Measurements from ENCODE around the gene SPTLC2. TPM values are rescaled to one million over a fixed set of nuclear protein-coding genes. Genes with fewer than 3 reads are reported as not detected.

The SPTLC2 gene
- total RNA-seq, 4 donors from 2014 or later: 14.5 to 51.3 (median 35.8) TPM

DNA sequence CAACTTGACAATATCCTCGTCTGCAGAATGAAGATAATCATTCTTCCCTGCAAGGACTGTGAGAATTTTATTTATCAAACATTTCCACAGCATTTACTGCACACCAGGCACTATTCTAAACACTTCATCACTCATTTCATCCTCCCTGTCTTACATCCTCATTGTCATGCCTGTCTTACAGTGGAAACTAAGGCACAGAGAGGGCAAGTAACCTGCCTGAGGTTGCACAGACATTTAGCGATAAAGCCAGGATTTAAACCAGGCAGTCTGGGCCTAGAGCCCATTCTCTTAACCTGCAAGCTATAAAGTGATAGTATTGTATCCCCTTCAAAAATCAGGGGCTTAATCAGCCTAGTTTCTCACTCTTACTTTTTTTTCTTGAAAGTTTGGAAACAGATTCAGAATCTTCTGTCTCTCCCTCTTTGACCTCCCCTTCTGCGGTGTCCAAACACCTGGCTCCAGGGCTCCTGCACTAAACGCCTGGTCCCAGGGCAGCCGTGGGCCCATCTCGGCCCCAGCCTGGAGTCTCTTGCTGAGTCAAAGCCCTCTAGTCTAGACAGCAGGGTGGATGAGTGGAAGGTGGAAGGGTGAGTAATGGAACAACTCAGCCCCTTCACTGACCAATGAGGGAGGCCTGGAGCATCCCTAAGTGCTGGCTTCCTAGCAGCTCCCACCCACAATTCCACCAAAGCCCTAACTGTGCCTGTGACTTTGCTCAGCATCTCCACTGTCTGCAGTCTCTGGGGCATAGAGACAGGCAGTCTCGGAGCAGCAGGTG, 130.3 kb downstream of the SPTLC2 start:
- in situ Hi-C loops (cut with MboI; ENCODE audit: low pct_ligation_motif_present in 1 of 4, low pct_unique_long_range_greater_than_20kb in 1 of 4, low sequenced_read_pairs in 3 of 4) (no loop called here), intact Hi-C loops (cut with DNase I; ENCODE audit: low total_unique reads) (no loop called here)
- no peaks in the 10 kb centered on the region for H3K9me3 ChIP-seq
- no peaks in the 10 kb centered on the region for H3K4me1 ChIP-seq
- no peak for TF ChIP-seq POLR2A (IDR thresholded peaks at IDR 0.05)
- TF ChIP-seq, protein P1, sequence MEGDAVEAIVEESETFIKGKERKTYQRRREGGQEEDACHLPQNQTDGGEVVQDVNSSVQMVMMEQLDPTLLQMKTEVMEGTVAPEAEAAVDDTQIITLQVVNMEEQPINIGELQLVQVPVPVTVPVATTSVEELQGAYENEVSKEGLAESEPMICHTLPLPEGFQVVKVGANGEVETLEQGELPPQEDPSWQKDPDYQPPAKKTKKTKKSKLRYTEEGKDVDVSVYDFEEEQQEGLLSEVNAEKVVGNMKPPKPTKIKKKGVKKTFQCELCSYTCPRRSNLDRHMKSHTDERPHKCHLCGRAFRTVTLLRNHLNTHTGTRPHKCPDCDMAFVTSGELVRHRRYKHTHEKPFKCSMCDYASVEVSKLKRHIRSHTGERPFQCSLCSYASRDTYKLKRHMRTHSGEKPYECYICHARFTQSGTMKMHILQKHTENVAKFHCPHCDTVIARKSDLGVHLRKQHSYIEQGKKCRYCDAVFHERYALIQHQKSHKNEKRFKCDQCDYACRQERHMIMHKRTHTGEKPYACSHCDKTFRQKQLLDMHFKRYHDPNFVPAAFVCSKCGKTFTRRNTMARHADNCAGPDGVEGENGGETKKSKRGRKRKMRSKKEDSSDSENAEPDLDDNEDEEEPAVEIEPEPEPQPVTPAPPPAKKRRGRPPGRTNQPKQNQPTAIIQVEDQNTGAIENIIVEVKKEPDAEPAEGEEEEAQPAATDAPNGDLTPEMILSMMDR (IDR thresholded peaks at IDR 0.05): no peak
- no peak for TF ChIP-seq POLR2AphosphoS5 (IDR thresholded peaks at IDR 0.05)
- TF ChIP-seq EP300 (IDR thresholded peaks at IDR 0.05; ENCODE audit: low read depth): no peak
- no peaks in the 10 kb centered on the region for H3K36me3 ChIP-seq
- 83 to 100% methylated on average over 1 to 7 of the region's 7 CpGs for WGBS, 2 donors (ENCODE audit: low coverage in 1 of 2)
- no peaks in the 10 kb centered on the region for H3K27me3 ChIP-seq
- DNase-seq: no peak
- H3K4me3 ChIP-seq: no peak overlapping the region
- no peak overlapping the region for H3K27ac ChIP-seq

DNA sequence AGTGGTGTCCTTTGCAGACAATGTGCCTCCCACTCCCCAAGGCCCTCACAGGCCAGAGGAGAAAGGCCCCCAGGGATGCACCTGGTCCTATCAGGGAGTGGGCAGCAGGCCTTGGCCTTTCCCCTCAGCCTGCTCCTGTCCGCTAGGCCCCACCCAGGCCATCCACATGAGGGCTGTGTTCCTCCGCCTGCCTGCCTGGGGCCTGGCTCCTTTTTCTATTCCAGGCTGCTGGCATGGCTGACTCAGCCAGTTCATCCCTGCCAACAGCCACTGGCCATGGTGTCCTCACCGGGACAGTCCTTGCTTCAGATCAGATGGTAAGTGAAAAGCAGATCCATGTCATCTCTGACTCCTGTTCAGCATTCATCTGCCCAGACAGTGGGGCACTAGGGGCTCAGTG, 131.2 kb downstream of the SPTLC2 start:
- no peaks in the 10 kb centered on the region for H3K27me3 ChIP-seq
- H3K4me3 ChIP-seq: no peak overlapping the region
- WGBS, 2 donors (ENCODE audit: low coverage in 1 of 2): 86% methylated on average over 3 of the region's 3 CpGs; no CpG with 5 or more reads in 1 of the 2 donors
- no peak overlapping the region for H3K27ac ChIP-seq
- H3K4me1 ChIP-seq: no peaks in the 10 kb centered on the region
- intact Hi-C loops (cut with DNase I; ENCODE audit: low total_unique reads) (no loop called here), in situ Hi-C loops (cut with MboI; ENCODE audit: low pct_ligation_motif_present in 1 of 4, low pct_unique_long_range_greater_than_20kb in 1 of 4, low sequenced_read_pairs in 3 of 4) (no loop called here)
- TF ChIP-seq POLR2AphosphoS5 (IDR thresholded peaks at IDR 0.05) (no peak), POLR2A (IDR thresholded peaks at IDR 0.05) (no peak), EP300 (IDR thresholded peaks at IDR 0.05; ENCODE audit: low read depth) (no peak)
- TF ChIP-seq, protein P1 (IDR thresholded peaks at IDR 0.05): no peak
- no peak for DNase-seq
- no peaks in the 10 kb centered on the region for H3K36me3 ChIP-seq
- no peaks in the 10 kb centered on the region for H3K9me3 ChIP-seq

DNA sequence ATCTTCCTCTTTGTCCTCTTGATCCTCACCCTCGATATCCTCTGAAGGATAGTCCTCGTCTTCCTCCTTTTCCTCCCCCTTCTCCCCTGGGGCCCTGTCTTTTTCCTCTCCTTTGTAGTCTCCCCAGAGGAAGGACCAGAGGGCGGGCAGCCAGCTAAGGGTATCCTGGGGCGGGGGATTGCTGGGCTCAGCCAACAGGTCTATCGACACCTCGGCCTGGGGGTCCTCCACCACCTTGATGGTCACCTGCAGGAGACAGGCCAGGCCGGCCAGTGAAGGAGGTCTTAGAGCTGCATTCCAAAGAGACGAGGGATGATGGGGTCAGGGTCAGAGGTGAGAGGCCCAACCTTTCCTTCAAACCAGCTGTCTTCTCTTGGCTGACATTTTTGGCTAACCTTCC, 134.0 kb downstream of the SPTLC2 start:
- intact Hi-C loops (cut with DNase I; ENCODE audit: low total_unique reads): no loop called here

DNA sequence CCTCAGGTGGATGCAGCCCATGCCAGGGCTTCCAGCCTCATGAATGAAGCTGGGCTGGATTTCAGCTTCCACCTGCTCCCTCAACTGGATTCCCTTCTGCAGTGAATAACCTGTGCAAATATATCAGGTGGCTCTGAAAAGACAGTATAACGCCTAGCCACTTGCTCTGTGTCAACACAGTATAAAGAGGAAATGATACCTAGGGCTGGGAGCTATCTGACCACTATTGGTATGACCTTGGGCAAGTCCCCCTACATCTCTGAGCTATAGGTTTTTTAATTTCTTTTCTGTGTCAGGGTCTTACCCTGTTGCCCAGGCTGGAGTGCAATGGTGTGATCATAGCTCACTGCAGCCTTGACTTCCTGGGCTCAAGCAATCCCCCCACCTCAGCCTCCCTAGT, 137.6 kb downstream of the SPTLC2 start:
- TF ChIP-seq EP300 (IDR thresholded peaks at IDR 0.05; ENCODE audit: low read depth) (no peak), POLR2A (IDR thresholded peaks at IDR 0.05) (no peak), POLR2AphosphoS5 (IDR thresholded peaks at IDR 0.05) (no peak)
- TF ChIP-seq, protein P1 (IDR thresholded peaks at IDR 0.05): no peak
- Histone ChIP-seq H3K4me3 (no peak overlapping the region), H3K9me3 (no peaks in the 10 kb centered on the region), H3K27ac (no peak overlapping the region), H3K36me3 (no peaks in the 10 kb centered on the region), H3K27me3 (no peaks in the 10 kb centered on the region), H3K4me1 (no peaks in the 10 kb centered on the region)
- no peak for DNase-seq
- 20 to 50% methylated on average over 1 of the region's 1 CpG for WGBS, 2 donors (ENCODE audit: low coverage in 1 of 2)
- intact Hi-C loops (cut with DNase I; ENCODE audit: low total_unique reads) (no loop called here), in situ Hi-C loops (cut with MboI; ENCODE audit: low pct_ligation_motif_present in 1 of 4, low pct_unique_long_range_greater_than_20kb in 1 of 4, low sequenced_read_pairs in 3 of 4) (no loop called here)

More for the DNA sequence above, 134.0 kb downstream of the SPTLC2 start:
- H3K27ac ChIP-seq: no peak overlapping the region
- H3K27me3 ChIP-seq: no peaks in the 10 kb centered on the region
- no peak for DNase-seq
- no peaks in the 10 kb centered on the region for H3K36me3 ChIP-seq
- in situ Hi-C loops (cut with MboI; ENCODE audit: low pct_ligation_motif_present in 1 of 4, low pct_unique_long_range_greater_than_20kb in 1 of 4, low sequenced_read_pairs in 3 of 4): no loop called here
- WGBS, 2 donors (ENCODE audit: low coverage in 1 of 2): 67 to 84% methylated on average over 1 to 8 of the region's 8 CpGs
- TF ChIP-seq POLR2AphosphoS5 (IDR thresholded peaks at IDR 0.05) (no peak), POLR2A (IDR thresholded peaks at IDR 0.05) (no peak), EP300 (IDR thresholded peaks at IDR 0.05; ENCODE audit: low read depth) (no peak)
- TF ChIP-seq, protein P1 (IDR thresholded peaks at IDR 0.05): no peak
- no peaks in the 10 kb centered on the region for H3K4me1 ChIP-seq
- no peak overlapping the region for H3K4me3 ChIP-seq
- no peaks in the 10 kb centered on the region for H3K9me3 ChIP-seq
